SJCRH30 (cell line): Measurements from ENCODE around the gene RAB40C. TPM values are rescaled to one million over a fixed set of nuclear protein-coding genes. Genes with fewer than 3 reads are reported as not detected.

Experiments used
- DNase-seq, 2 experiments: peaks; one replicate each; pipeline ENCODE4 v3.0.0-alpha.2; 2015 to 2020
- H3K27ac ChIP-seq: fragments of 250-450 bp; sonication (Bioruptor Pico); 2 replicates; pipeline ENCODE4 v1.5.1; 2020; ENCODE audit warnings: mild to moderate bottlenecking, moderate library complexity
- H3K27me3 ChIP-seq: fragments of 250-450 bp; sonication (Bioruptor Pico); 2 replicates; pipeline ENCODE4 v1.5.1; 2020; ENCODE audit warnings: mild to moderate bottlenecking, moderate library complexity
- H3K36me3 ChIP-seq: fragments of 250-450 bp; sonication (Bioruptor Pico); 2 replicates; pipeline ENCODE4 v1.5.1; 2020; ENCODE audit warnings: mild to moderate bottlenecking, moderate library complexity
- H3K4me1 ChIP-seq: fragments of 250-450 bp; sonication (Bioruptor Pico); 2 replicates; pipeline ENCODE4 v1.5.1; 2020; ENCODE audit warnings: mild to moderate bottlenecking, moderate library complexity
- H3K4me3 ChIP-seq: fragments of 250-450 bp; sonication (Bioruptor Pico); 2 replicates; pipeline ENCODE4 v1.5.1; 2020; ENCODE audit warnings: mild to moderate bottlenecking, moderate library complexity
- H3K9me3 ChIP-seq: fragments of 250-450 bp; sonication (Bioruptor Pico); replicated peaks from 2 replicates; pipeline ENCODE4 v1.5.1; 2020; ENCODE audit warnings: mild to moderate bottlenecking, moderate library complexity
- total RNA-seq: library from RNA; depleted of rRNA; stranded (reverse); fragments of >200 nt; shearing (Covaris generic); gene quantifications from 2 replicates; pipeline ENCODE4 v1.2.3, GENCODE V29; 2014

The RAB40C gene
- total RNA-seq, 1 experiment from 2014 or later, result 14.4 TPM

DNA sequence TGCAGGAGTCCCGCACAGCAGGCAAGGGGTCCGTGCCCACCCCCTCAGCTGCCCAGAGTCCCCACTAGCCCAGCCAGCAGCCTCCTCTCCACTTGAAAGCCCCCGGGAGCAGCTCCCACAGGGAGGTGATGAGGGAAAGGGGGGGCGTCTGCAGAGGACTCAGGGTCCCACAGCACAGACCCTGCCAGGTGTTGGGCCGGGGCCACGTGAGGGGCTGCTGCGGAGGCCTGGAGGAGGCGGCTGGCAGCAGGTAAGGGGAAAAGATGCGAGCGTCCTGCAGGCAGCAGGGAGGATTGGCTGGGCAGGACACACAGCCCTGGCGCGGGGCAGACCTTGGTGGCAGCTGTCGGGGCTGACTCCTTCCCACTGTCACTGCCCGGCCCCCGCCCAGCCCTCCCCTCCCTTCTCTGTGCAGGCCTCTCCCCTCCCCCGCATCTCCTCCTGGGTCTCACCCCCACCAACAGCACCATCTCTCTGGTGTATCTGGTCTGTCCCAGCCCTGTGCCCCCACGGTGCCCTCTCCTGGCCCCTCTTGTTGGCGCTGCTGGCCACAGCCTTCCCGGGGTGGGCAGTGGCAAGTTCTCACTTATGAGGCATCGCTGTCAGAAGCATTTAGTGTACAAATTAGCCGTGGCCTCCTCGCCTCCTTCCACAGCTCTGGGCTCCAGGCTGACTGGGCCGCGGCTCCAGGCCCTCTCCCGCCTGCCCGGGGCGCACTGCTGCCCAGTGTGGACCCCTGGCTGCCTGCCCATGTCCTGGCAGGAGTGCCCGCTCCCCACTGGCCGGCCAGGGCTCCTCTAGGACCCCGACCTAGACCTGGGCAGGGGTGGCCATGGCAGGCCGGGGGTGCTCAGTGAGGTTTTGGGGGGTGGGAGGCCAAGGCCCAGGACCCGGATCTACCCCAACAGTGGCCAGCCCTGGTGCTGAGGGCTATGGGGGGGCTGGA lies 34.1 kb upstream of the RAB40C start:
- Histone ChIP-seq H3K27ac (no peak overlapping the region), H3K4me3 (no peak overlapping the region), H3K36me3 (peaks cover 12% of the 10 kb centered on the region), H3K9me3 (no peaks in the 10 kb centered on the region), H3K4me1 (no peaks in the 10 kb centered on the region; the same call in 1 of the 2 replicates), H3K27me3 (peaks cover 23% of the 10 kb centered on the region; the same call in 1 of the 2 replicates)
- DNase-seq, result no peak

GRCh38 chr16:556474-557173 lies 33.2 kb upstream of the RAB40C start:
- Histone ChIP-seq H3K4me1 (no peaks in the 10 kb centered on the region; the same call in 1 of the 2 replicates), H3K4me3 (no peak overlapping the region), H3K27ac (no peak overlapping the region), H3K36me3 (peaks cover 9% of the 10 kb centered on the region), H3K27me3 (peaks cover 31% of the 10 kb centered on the region), H3K9me3 (no peaks in the 10 kb centered on the region)
- no peak for DNase-seq

DNA sequence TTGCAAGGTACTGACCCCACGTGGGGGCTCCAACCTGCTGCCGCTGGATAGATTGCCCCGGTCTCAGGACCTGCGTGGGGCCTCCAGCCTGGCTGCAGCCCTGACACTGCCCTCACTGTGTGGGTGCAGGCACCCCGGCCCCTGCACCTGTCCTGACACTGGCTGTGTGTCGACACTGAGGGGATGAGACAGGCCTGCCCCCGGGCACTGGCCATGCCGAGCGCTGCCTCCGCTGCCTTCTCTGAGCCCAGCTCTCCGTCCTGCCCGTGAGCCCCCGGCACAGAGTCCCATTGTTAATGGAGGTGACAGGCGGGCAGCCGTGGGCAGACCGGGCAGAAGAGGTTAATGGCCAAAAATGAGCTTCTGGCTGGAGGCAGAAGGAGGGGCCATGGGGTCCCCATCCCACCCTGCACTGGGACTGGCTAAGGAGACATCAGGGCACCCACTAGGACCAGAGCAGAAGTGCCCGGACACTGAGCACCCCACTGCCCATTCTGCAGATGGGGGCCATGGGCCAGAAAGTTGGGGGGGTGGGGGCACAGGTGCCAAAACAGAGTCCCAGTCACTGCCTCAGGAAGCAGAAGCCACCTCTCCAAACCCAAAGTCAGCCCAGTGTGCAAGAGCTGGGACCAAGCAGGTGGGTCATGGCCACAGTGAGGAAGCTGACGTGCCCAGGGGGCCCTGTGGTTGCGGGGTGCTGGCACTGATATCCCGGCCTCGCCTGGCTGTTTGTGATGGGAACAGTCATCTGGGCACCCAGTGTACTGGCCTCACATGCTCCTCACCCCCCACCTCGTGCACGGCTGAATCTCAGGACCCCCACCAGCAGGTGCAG lies 32.2 kb upstream of the RAB40C start:
- H3K27me3 ChIP-seq, result peaks cover 39% of the 10 kb centered on the region
- H3K4me1 ChIP-seq, result no peaks in the 10 kb centered on the region; the same call in 1 of the 2 replicates
- DNase-seq, result no peak
- H3K27ac ChIP-seq, result no peak overlapping the region
- no peaks in the 10 kb centered on the region for H3K9me3 ChIP-seq
- H3K36me3 ChIP-seq, result no peaks in the 10 kb centered on the region
- H3K4me3 ChIP-seq, result no peak overlapping the region

DNA sequence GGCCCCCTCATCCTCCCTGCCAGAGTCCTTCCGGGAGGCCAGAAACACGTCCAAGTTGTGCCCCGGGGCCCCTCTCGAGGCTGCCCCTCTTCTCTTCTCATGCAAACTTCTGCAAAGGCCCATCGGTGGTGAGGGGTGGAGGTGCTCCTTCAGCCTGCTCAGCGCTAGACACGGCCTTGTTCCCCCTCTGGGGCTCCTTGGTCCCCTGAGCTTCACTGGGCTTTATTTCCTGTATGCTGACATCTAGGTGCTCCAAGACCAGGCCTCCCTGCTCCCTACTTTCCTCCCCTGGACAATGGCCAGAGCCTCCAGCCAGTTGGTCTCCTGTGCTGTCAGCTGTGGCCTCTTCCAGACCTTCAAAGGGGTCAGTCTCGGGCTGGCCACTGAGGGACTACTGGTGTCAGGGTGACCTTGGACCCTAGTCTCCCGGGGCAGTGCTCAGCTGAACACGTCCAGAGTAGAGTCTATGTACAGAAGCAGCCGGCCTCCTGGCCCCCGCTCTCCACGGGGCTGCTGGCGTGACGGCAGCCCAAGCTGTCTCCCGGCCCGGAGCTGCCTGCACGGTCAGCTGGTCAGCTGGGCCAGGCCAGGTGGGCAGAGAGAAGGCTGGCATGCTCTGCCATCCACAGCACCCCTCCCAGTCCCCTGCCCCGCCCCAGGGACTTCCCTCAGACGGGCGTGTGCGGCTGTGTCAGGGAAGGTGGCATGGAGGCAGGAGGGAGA lies 31.4 kb upstream of the RAB40C start:
- no peaks in the 10 kb centered on the region for H3K36me3 ChIP-seq

DNA sequence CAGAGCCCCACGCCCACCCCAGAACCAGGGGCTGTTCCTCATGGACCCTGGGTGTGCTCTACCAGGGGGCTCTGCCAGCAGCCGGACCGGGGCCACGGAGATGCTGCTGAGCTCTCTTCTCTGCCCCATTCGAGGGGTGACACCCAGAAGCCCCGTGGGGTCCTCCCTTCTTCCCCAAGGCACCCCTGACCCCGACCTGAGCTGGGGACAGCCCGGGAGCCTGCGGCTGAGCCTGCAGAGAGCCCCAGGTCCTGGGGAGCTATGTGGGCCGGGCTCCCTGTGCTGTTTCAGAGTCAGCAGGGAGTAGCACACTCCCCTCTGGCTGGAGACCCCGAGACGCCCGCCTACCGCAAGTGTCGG lies 30.9 kb upstream of the RAB40C start:
- H3K4me1 ChIP-seq, result peaks cover 5% of the 10 kb centered on the region; the same call in 1 of the 2 replicates

More for the DNA sequence above, 31.4 kb upstream of the RAB40C start:
- no peak for DNase-seq
- Histone ChIP-seq H3K4me1 (peaks cover 2% of the 10 kb centered on the region; the same call in 1 of the 2 replicates), H3K9me3 (no peaks in the 10 kb centered on the region), H3K4me3 (no peak overlapping the region), H3K27ac (no peak overlapping the region), H3K27me3 (peaks cover 44% of the 10 kb centered on the region)

GRCh38 chr16:559411-560203 lies 30.3 kb upstream of the RAB40C start:
- no peaks in the 10 kb centered on the region for H3K36me3 ChIP-seq
- peaks cover 6% of the 10 kb centered on the region for H3K4me1 ChIP-seq
- no peaks in the 10 kb centered on the region for H3K9me3 ChIP-seq
- H3K4me3 ChIP-seq, result no peak overlapping the region
- no peak overlapping the region for H3K27ac ChIP-seq
- DNase-seq, result no peak
- H3K27me3 ChIP-seq, result peaks cover 51% of the 10 kb centered on the region

More for the DNA sequence above, 30.9 kb upstream of the RAB40C start:
- Histone ChIP-seq H3K4me3 (no peak overlapping the region), H3K9me3 (no peaks in the 10 kb centered on the region), H3K27ac (no peak overlapping the region), H3K27me3 (peaks cover 48% of the 10 kb centered on the region), H3K36me3 (no peaks in the 10 kb centered on the region)
- DNase-seq, result no peak

DNA sequence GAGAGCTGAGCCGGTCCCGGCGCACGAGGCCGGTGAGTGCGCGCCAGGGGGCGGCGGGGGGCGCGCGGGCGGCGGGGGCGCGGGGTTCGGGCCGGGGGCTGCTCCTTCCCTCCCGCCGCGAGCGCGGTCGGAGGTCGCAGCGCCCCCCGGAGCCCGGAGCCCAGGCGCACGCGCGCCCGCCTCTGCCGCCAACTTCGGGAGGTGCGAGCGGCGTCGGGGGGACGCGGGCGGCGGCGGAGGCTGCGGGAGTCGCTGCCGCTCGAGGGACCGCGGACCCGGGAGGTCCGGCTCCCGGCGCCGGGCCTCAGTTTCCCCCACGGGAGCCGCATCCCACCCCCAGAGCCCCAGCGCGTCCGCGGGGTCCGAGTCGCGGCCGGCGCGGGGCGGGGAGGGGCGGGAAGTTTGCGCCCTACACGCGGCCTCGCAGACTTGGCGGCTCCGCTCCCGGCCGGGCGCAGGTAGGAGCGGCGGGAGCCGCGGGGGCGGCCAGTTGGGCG lies 29.6 kb upstream of the RAB40C start, which contains the start of gene PRR35:
Gene PRR35 (plus strand): TSS at position 191 of the 497 bp plus-strand sequence. CDS start 2,901 bp downstream, outside the sequence.
- DNase-seq, result no peak
- no peaks in the 10 kb centered on the region for H3K36me3 ChIP-seq
- H3K4me1 ChIP-seq, result peaks cover 13% of the 10 kb centered on the region
- H3K4me3 ChIP-seq, result no peak within 1 kb of the TSS
- no peaks in the 10 kb centered on the region for H3K9me3 ChIP-seq
- no peak within 1 kb of the TSS for H3K27ac ChIP-seq
- peaks cover 57% of the 10 kb centered on the region for H3K27me3 ChIP-seq

DNA sequence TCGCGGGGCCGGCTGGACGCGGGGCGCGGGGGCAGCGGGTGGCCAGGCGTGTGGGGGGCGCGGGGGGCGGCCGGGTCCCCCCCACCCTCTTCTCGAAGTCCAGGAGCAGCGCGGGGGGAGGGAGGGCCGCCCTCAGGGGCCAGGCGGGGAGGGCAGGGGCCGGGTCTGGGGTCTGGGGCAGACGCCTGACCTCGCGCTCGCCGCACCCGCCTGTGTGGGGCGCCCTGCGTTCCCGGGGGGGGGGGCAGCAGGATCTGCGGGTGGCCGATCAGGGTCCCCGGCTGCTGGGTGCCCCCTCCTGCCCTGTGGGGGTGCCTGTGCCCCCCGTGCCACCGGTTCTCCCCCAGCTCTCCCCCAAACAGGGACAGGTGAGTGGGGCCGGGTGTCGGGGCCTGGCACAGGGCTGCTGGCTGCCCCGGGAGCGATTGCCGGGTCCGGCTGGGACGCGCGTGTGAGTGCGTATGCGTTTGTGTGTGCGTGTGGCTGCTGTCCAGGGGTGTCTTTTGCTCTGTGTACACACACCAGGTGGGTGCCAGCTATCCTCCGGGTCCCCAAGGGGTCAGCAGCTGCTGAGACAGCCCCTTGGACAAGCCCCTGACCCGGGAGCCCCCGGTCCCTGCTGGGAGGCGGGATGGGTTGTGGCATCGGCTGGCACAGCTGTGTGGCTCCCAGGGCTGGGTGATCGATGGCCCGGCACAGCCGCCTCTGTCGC lies 29.0 kb upstream of the RAB40C start:
- H3K4me3 ChIP-seq, result no peak overlapping the region
- H3K36me3 ChIP-seq, result no peaks in the 10 kb centered on the region
- H3K9me3 ChIP-seq, result no peaks in the 10 kb centered on the region
- DNase-seq, result no peak
- peaks cover 61% of the 10 kb centered on the region for H3K27me3 ChIP-seq
- peaks cover 18% of the 10 kb centered on the region for H3K4me1 ChIP-seq
- no peak overlapping the region for H3K27ac ChIP-seq

DNA sequence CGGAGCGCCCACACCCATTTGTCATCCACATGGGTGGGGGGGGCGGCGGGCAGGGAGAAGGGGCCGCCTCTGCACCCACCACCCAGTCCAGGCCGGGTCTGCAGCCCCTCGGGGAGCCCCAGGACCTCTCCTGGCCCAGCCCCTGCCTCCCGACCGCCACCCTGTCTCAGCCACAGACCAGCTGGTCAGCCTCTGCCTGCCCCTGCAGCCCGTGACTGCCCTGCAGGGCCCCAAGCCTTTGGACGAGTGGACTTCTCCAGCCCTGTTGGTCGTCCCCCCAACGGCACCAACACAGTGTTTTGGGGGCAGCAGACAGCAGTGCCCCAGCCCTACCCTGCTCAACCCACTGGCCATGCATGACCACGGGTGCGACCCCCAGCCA lies 28.5 kb upstream of the RAB40C start:
- DNase-seq, result no peak
- Histone ChIP-seq H3K9me3 (no peaks in the 10 kb centered on the region), H3K4me1 (peaks cover 23% of the 10 kb centered on the region), H3K27ac (no peak overlapping the region), H3K27me3 (peaks cover 65% of the 10 kb centered on the region), H3K4me3 (no peak overlapping the region), H3K36me3 (no peaks in the 10 kb centered on the region)

DNA sequence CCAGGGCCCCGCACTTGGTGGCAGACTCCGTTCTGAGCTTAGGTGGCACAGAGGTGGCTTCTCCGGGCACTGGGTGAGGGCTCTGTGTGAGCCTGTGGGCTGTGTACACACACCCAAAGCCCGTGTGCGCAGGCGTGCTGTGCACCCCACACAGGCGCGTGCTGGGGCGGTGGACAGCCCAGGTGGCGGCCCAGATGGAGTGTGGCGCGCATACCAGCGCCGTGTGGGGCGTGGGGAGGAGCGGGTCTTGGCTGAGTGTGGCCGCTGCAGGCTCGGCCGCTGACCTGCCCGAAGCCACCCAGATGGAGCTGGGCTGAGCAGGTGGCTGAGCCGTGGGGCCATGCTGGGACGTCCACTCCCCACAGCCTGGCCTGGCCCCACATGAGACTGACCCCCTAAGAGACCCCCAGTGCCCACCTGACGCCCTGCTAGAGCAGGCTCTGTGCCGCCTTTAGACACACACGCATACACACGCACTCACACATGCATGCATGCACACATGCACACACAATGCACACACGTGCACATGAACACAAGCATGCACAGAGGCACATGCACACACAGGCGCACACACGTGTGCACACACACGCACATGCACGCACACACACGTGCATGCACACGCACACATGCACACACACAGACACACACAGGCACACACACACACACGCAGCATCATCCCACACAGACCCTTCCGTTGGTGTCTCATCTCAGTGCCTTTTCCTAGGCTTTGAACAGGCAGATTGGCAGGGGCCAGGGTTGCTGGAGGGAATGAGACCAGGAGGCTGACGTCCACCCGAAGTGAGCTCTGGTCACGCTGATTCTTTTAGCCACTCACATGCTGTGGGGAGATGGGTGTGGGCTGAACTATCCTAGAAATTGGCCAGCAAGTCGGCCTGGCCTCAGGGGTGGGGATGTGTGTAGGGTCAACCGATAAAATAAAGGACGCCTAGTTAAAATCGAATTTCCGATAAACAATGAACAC lies 27.6 kb upstream of the RAB40C start:
- no peak for DNase-seq
- peaks cover 65% of the 10 kb centered on the region for H3K27me3 ChIP-seq
- H3K4me3 ChIP-seq, result no peak overlapping the region
- H3K36me3 ChIP-seq, result no peaks in the 10 kb centered on the region
- no peaks in the 10 kb centered on the region for H3K9me3 ChIP-seq
- H3K27ac ChIP-seq, result no peak overlapping the region
- peaks cover 29% of the 10 kb centered on the region for H3K4me1 ChIP-seq

DNA sequence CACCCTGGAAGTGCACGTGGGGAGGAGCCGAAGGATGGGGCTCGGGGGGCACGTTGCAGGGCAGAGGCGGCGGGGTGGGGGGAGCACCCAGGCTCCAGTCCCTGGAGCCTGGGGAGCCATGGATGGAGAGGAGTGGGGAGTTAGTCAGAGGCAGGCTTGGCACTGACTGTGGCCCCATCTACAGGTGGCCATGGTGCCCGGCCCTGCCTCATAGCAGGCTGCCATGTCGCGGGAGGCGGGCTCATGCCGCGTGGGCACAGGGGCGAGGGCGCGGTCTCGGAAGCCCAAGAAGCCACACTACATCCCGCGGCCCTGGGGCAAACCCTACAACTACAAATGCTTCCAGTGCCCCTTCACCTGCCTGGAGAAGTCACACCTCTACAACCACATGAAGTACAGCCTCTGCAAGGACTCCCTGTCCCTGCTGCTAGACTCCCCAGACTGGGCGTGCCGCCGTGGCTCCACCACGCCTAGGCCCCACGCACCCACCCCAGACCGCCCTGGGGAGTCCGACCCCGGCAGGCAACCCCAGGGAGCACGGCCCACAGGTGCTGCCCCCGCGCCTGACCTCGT lies 26.7 kb upstream of the RAB40C start:
- H3K27me3 ChIP-seq, result peaks cover 58% of the 10 kb centered on the region
- H3K4me3 ChIP-seq, result no peak overlapping the region
- H3K27ac ChIP-seq, result no peak overlapping the region
- no peak for DNase-seq
- H3K36me3 ChIP-seq, result no peaks in the 10 kb centered on the region
- no peaks in the 10 kb centered on the region for H3K9me3 ChIP-seq
- peaks cover 29% of the 10 kb centered on the region for H3K4me1 ChIP-seq
